GM12864 (cell line): ENCODE results near the gene BTBD8.

Experiments
- DNase-seq: peaks from one replicate; pipeline ENCODE4 v3.0.0-alpha.2; 2011; ENCODE audit warnings: low read depth
- H3K4me3 ChIP-seq: 2 replicates; pipeline ENCODE4 v1.5.1; 2011; ENCODE audit warnings: mild to moderate bottlenecking, low read depth, low read length, control low read depth
- CTCF ChIP-seq: IDR thresholded peaks from 2 replicates; pipeline ENCODE4 v1.5.1; 2011; ENCODE audit warnings: low read depth, mild to moderate bottlenecking, moderate library complexity, low read length, control low read depth, inconsistent platforms; ENCODE audit errors: missing control alignments

BTBD8 gene

GRCh38 chr1:92080128-92080985, at the start of gene BTBD8:
Gene BTBD8, plus strand, starts transcription at chr1:92080345. Its CDS starts 227 bp downstream, at chr1:92080572.
- DNase-seq, result peak; percentile 51
- TF ChIP-seq CTCF, result no peak
- H3K4me3 ChIP-seq, result peak within 1 kb of the TSS; percentile 59

GRCh38 chr1:92030656-92031107, 49.5 kb upstream of the BTBD8 start:
- no peak for TF ChIP-seq CTCF
- no peak overlapping the region for H3K4me3 ChIP-seq
- no peak for DNase-seq

- TF ChIP-seq CTCF, result no peak
- DNase-seq, result no peak
- H3K4me3 ChIP-seq, result no peak overlapping the region
These were observed 48.6 kb upstream of the BTBD8 start for GRCh38 chr1:92031281-92032110.

GRCh38 chr1:92037400-92037799, 42.7 kb upstream of the BTBD8 start:
- no peak for TF ChIP-seq CTCF
- no peak for DNase-seq
- H3K4me3 ChIP-seq, result no peak overlapping the region

- DNase-seq, result no peak
- no peak for TF ChIP-seq CTCF
- H3K4me3 ChIP-seq, result no peak overlapping the region
These were observed 41.3 kb upstream of the BTBD8 start for GRCh38 chr1:92038695-92039346.

GRCh38 chr1:92040971-92041370, 39.2 kb upstream of the BTBD8 start:
- DNase-seq, result no peak
- no peak for TF ChIP-seq CTCF
- no peak overlapping the region for H3K4me3 ChIP-seq
